ENCODE measurements around the gene SLC15A1. TPM values are rescaled to one million over a fixed set of nuclear protein-coding genes. Genes with fewer than 3 reads are reported as not detected.

Gene SLC15A1
- total RNA-seq, 4 donors from 2014 or later, result 0.97 to 2.1 TPM; not detected in 2

DNA sequence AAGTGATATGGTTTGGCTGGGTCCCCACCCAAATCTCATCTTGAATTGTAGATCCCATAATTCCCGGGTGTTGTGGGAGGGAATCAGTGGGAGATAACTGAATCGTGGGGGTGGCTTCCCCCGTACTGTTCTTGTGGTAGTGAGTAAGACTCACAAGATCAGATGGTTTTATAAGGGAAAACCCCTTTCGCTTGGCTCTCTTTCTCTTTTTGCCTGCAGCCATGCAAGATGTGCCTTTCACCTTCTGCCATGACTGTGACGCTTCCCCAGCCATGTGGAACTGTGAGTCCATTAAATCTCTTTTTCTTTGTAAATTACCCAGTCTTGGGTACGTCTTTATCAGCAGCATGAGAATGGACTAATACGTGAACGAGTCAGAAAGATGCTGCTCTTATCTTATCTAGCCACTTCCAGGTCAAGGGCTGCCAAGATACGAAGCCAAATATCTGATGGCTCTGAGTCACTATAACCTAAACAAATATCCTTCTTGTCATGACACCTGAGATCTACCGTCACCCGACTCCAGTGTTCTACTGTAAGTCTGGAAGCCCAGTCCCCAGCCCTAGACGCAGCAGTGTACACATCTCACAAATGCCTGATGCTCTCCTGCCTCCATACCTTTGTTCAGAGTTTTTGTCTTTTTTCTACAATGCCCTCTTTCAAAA lies 45.9 kb downstream of the SLC15A1 start:
- H3K36me3 ChIP-seq, result no peaks in the 10 kb centered on the region
- no peak overlapping the region for H3K27ac ChIP-seq
- no peaks in the 10 kb centered on the region for H3K27me3 ChIP-seq
- H3K4me3 ChIP-seq, result no peak overlapping the region
- H3K4me1 ChIP-seq, result no peaks in the 10 kb centered on the region
- TF ChIP-seq, protein P1, sequence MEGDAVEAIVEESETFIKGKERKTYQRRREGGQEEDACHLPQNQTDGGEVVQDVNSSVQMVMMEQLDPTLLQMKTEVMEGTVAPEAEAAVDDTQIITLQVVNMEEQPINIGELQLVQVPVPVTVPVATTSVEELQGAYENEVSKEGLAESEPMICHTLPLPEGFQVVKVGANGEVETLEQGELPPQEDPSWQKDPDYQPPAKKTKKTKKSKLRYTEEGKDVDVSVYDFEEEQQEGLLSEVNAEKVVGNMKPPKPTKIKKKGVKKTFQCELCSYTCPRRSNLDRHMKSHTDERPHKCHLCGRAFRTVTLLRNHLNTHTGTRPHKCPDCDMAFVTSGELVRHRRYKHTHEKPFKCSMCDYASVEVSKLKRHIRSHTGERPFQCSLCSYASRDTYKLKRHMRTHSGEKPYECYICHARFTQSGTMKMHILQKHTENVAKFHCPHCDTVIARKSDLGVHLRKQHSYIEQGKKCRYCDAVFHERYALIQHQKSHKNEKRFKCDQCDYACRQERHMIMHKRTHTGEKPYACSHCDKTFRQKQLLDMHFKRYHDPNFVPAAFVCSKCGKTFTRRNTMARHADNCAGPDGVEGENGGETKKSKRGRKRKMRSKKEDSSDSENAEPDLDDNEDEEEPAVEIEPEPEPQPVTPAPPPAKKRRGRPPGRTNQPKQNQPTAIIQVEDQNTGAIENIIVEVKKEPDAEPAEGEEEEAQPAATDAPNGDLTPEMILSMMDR (IDR thresholded peaks at IDR 0.05), result no peak
- TF ChIP-seq POLR2A (IDR thresholded peaks at IDR 0.05), result no peak
- no peak for DNase-seq
- H3K9me3 ChIP-seq, result no peaks in the 10 kb centered on the region
- intact Hi-C loops (cut with DNase I; ENCODE audit: low total_unique reads), result no loop called here

DNA sequence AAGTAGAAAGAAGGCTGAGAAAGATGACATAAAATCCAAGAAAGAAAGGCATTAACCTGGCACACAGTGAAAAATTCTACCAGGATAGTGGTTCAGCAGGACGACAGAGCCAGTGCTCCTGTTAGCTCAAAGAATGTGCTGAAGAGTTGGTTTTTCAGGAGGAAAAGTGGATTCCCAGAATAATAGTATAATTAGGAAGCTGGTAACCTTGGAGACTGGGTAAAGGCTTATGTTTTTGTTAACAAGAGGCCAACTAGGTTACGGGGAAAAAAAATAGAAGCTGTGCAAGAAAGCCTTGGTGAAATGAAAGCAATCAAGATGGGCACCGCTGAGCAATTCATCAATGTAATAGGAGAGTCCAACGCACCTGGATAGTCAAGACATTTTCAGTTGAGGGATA lies 54.7 kb downstream of the SLC15A1 start:
- H3K27me3 ChIP-seq, result no peaks in the 10 kb centered on the region
- no peaks in the 10 kb centered on the region for H3K36me3 ChIP-seq
- TF ChIP-seq, protein P1 (IDR thresholded peaks at IDR 0.05), result no peak
- TF ChIP-seq POLR2A (IDR thresholded peaks at IDR 0.05), result no peak
- H3K4me3 ChIP-seq, result no peak overlapping the region
- no peak overlapping the region for H3K27ac ChIP-seq
- no peak for DNase-seq
- intact Hi-C loops (cut with DNase I; ENCODE audit: low total_unique reads), result no loop called here
- no peaks in the 10 kb centered on the region for H3K9me3 ChIP-seq
- no peaks in the 10 kb centered on the region for H3K4me1 ChIP-seq

DNA sequence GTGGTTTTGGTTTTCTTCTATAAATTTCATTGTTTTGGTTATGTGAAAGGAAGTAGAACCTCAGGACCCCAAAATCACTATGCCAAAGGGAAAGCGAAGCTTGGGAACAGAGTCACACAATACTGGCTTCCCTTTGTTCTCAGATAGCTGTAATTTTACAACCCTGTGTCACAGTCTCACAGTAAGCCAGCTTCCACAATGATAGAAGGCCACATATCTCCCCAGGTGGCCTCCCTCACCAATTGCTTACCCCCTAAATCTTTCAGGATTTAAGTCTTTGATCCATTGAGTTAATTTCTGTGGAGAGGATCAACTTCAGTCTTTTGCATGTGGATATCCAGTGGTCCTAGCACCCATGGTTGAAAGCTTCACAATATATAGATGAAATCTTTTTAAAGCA lies 58.7 kb downstream of the SLC15A1 start:
- H3K4me1 ChIP-seq, result no peaks in the 10 kb centered on the region
- no peak overlapping the region for H3K4me3 ChIP-seq
- no peak for DNase-seq
- no peaks in the 10 kb centered on the region for H3K9me3 ChIP-seq
- intact Hi-C loops (cut with DNase I; ENCODE audit: low total_unique reads), result no loop called here
- TF ChIP-seq POLR2A (IDR thresholded peaks at IDR 0.05), result no peak
- TF ChIP-seq, protein P1 (IDR thresholded peaks at IDR 0.05), result no peak
- no peak overlapping the region for H3K27ac ChIP-seq
- no peaks in the 10 kb centered on the region for H3K27me3 ChIP-seq
- H3K36me3 ChIP-seq, result no peaks in the 10 kb centered on the region

DNA sequence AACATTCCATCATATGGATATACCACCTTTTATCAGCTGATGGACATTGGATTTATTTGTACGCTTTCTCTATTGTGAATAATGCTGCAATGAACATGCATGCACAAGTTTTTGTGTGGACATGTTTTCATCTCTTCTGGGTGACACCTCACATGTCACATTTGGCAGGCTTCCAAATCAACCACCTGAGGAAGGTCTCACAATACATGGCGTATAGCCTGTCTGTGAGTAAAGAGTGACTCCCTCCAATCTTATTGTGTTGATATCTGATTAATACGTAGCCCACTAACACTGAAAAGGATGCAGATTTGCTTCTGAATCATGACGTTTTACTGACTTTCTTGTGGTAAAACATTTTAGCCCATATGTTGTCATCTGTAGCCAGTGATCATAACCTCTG lies 61.1 kb downstream of the SLC15A1 start:
- H3K36me3 ChIP-seq, result no peaks in the 10 kb centered on the region
- no peak overlapping the region for H3K27ac ChIP-seq
- TF ChIP-seq POLR2A (IDR thresholded peaks at IDR 0.05), result no peak
- intact Hi-C loops (cut with DNase I; ENCODE audit: low total_unique reads), result no loop called here
- H3K4me3 ChIP-seq, result no peak overlapping the region
- H3K27me3 ChIP-seq, result no peaks in the 10 kb centered on the region
- H3K4me1 ChIP-seq, result no peaks in the 10 kb centered on the region
- no peaks in the 10 kb centered on the region for H3K9me3 ChIP-seq
- DNase-seq, result no peak

DNA sequence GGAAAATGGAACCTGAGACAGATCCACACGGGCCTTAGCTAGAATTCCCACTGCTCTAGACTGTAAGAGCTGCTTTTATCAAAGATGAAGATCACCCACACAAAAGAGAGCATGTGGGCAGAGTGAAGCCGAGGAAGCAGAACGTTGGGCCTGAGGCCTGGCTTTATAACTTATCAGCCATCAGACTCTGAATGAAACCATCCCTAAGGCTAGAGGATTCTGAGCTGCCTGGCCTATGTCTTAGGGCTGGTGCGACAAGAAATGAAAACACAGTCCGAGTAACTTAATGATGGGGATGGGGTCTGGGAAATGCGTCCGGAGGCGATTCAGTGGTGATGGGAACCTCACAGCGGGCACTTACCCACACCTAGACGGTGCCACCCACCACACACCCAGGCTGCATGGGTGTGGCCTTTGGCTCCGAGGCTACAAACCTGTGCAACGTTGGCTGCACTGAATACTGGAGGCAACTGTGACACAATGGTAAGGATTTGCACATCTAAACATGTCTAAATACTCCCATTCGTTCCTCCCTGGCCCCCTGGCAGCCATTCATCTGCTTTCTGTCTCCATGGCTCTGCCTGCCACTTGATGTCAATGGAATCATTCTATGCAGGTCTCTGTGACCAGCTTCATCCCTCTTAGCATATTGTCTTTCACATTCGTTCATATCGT lies 62.0 kb downstream of the SLC15A1 start:
- Histone ChIP-seq H3K27ac (no peak overlapping the region), H3K4me1 (no peaks in the 10 kb centered on the region), H3K9me3 (no peaks in the 10 kb centered on the region), H3K4me3 (no peak overlapping the region), H3K36me3 (no peaks in the 10 kb centered on the region), H3K27me3 (no peaks in the 10 kb centered on the region)
- intact Hi-C loops (cut with DNase I; ENCODE audit: low total_unique reads), result no loop called here
- DNase-seq, result no peak
- TF ChIP-seq, protein P1 (IDR thresholded peaks at IDR 0.05), result no peak
- TF ChIP-seq POLR2A (IDR thresholded peaks at IDR 0.05), result no peak

Data from uterus (tissue), 4 donors.